Measurements from ENCODE around the gene HIPK4. TPM values are rescaled to one million over a fixed set of nuclear protein-coding genes. Genes with fewer than 3 reads are reported as not detected.

Gene HIPK4
- total and polyA plus RNA-seq, 2 of the 8 experiments (the other 6 are each of a cell fraction or from before 2014, with no cell fraction given), result 0.15 to 0.57 TPM

DNA sequence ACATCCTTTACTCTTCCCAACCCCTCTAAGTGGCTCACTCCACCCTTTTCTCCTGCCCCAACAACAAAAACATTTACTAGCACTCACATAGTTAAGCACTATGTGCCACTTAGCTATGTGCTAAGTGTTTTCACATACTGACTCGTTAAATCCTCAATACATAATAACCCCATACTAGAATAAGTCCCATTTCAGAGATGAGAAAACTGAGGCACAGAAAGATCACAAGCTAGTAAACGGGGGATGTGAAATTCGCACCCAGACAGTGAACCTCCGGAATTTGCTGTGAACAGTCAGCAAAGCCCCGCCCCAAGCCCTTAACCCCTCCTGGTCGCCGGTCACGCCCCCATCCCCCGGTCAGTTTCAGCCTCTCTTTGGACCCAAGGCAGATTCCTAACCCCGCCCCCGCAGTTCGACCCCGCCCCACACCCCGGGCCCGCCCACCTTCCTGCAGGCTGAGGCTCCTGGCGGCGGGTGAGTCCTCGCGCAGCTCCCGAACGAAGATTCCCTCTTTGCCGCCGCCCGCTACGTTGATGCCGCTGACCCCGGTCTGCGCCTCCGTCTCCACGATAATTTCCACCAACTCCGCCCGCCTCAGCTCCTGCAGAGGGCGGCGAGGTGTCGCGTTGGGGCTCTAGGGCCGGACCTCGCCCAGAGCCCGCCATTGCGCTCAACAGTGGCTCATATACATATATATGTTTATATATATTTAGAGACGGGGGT is 13.4 kb upstream of the HIPK4 start (continued):
- no peak for TF ChIP-seq MAX (IDR thresholded peaks at IDR 0.05)
- no peak for TF ChIP-seq RFX5 (IDR thresholded peaks at IDR 0.05; ENCODE audit: borderline replicate concordance, low read depth, low read length)
- TF ChIP-seq PHF8 (conservative IDR thresholded peaks at IDR 0.05; ENCODE audit: low read depth, low read length), result 0 out of 2 replicates have a peak, but pooled peaks have one; percentile 25
- no peak for TF ChIP-seq JUN (IDR thresholded peaks at IDR 0.05; ENCODE audit: low read depth, low read length)
- TF ChIP-seq GTF2F1 (IDR thresholded peaks at IDR 0.05; ENCODE audit: borderline replicate concordance, low read depth, low read length), result no peak
- TF ChIP-seq KDM1A (IDR thresholded peaks at IDR 0.05; ENCODE audit: borderline replicate concordance, low read length), result peak; percentile 98
- TF ChIP-seq YY1 (IDR thresholded peaks at IDR 0.05; ENCODE audit: low read depth, low read length), result no peak
- no peak for TF ChIP-seq SAP30 (IDR thresholded peaks at IDR 0.05; ENCODE audit: insufficient read depth, insufficient replicate concordance, low read length)
- TF ChIP-seq, protein P1, sequence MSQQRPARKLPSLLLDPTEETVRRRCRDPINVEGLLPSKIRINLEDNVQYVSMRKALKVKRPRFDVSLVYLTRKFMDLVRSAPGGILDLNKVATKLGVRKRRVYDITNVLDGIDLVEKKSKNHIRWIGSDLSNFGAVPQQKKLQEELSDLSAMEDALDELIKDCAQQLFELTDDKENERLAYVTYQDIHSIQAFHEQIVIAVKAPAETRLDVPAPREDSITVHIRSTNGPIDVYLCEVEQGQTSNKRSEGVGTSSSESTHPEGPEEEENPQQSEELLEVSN (IDR thresholded peaks at IDR 0.05), result peak; percentile 51; the same call in 1 of the 2 replicates
- TF ChIP-seq CHD2 (IDR thresholded peaks at IDR 0.05; ENCODE audit: low read length), result no peak
- TF ChIP-seq, protein P2, sequence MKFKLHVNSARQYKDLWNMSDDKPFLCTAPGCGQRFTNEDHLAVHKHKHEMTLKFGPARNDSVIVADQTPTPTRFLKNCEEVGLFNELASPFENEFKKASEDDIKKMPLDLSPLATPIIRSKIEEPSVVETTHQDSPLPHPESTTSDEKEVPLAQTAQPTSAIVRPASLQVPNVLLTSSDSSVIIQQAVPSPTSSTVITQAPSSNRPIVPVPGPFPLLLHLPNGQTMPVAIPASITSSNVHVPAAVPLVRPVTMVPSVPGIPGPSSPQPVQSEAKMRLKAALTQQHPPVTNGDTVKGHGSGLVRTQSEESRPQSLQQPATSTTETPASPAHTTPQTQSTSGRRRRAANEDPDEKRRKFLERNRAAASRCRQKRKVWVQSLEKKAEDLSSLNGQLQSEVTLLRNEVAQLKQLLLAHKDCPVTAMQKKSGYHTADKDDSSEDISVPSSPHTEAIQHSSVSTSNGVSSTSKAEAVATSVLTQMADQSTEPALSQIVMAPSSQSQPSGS (IDR thresholded peaks at IDR 0.05; ENCODE audit: low read length), result no peak
- peak; percentile 12; the same call in 1 of the 2 replicates for TF ChIP-seq SP1 (IDR thresholded peaks at IDR 0.05; ENCODE audit: low read depth, low read length)
- TF ChIP-seq SP4 (IDR thresholded peaks at IDR 0.05; ENCODE audit: low read length), result no peak
- TF ChIP-seq TAF1 (IDR thresholded peaks at IDR 0.05; ENCODE audit: low read depth, low read length), result peak; percentile 22; the same call in 1 of the 2 replicates
- TF ChIP-seq, protein P3, sequence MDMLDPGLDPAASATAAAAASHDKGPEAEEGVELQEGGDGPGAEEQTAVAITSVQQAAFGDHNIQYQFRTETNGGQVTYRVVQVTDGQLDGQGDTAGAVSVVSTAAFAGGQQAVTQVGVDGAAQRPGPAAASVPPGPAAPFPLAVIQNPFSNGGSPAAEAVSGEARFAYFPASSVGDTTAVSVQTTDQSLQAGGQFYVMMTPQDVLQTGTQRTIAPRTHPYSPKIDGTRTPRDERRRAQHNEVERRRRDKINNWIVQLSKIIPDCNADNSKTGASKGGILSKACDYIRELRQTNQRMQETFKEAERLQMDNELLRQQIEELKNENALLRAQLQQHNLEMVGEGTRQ (IDR thresholded peaks at IDR 0.05; ENCODE audit: low read length), result no peak
- no peak for TF ChIP-seq CBX5 (IDR thresholded peaks at IDR 0.05; ENCODE audit: low read depth, low read length)
- TF ChIP-seq NANOG (IDR thresholded peaks at IDR 0.05; ENCODE audit: insufficient read depth, low read depth, low read length, poor library complexity, severe bottlenecking), result no peak

All from H1 (cell line).